Measurements from ENCODE around the gene TSC22D1. TPM values are rescaled to one million over a fixed set of nuclear protein-coding genes. Genes with fewer than 3 reads are reported as not detected.

The TSC22D1 gene
- total and polyA plus RNA-seq, 2 of the 4 experiments (the other 2 are of a cell fraction): 30.8 to 42.2 TPM

GRCh38 chr13:44618326-44618725 is 42.2 kb upstream of the TSC22D1 start:
- Histone ChIP-seq H3K4me3 (ENCODE audit: insufficient read depth, low read depth, low read length) (no peak overlapping the region), H2BK120ac (ENCODE audit: low read depth, low read length) (no peak overlapping the region), H3K9ac (ENCODE audit: low read depth, low read length) (no peak overlapping the region), H2AK9ac (replicated peaks; ENCODE audit: low read depth, low read length, poor library complexity) (no peak overlapping the region), H2BK5ac (ENCODE audit: low read depth, low read length, poor library complexity, severe bottlenecking) (no peak overlapping the region), H4K91ac (ENCODE audit: insufficient read depth, low read depth, low read length) (no peak overlapping the region), H3K4ac (ENCODE audit: low read depth, low read length) (no peak overlapping the region), H4K8ac (ENCODE audit: low read depth in 2 of 2, low read length in 2 of 2) (no peak overlapping the region), H3K27me3 (ENCODE audit: control insufficient read depth, insufficient read depth, low read length) (no peaks in the 10 kb centered on the region), H3K56ac (ENCODE audit: extremely low read depth, insufficient read depth, low read length) (no peak overlapping the region), H3K36me3 (ENCODE audit: control insufficient read depth, insufficient read depth, low read length) (no peaks in the 10 kb centered on the region), H3K14ac (replicated peaks; ENCODE audit: low read depth, low read length) (no peak overlapping the region), H3K4me1 (ENCODE audit: control insufficient read depth, insufficient read depth, low read length) (no peaks in the 10 kb centered on the region; the same call in 1 of the 2 replicates), H2AFZ (replicated peaks; ENCODE audit: low read length, poor library complexity) (no peak overlapping the region), H2BK15ac (ENCODE audit: low read depth, low read length) (no peak overlapping the region), H3K9me3 (ENCODE audit: control insufficient read depth, insufficient read depth, low read length) (no peaks in the 10 kb centered on the region), H3K27ac (ENCODE audit: insufficient read depth, low read length) (no peak overlapping the region), H2BK20ac (ENCODE audit: low read depth, low read length) (no peak overlapping the region), H4K20me1 (ENCODE audit: insufficient read depth, low read length) (no peaks in the 10 kb centered on the region), H3K18ac (ENCODE audit: low read depth, low read length) (no peak overlapping the region), H4K5ac (ENCODE audit: low read depth, low read length) (no peak overlapping the region), H3K23ac (ENCODE audit: low read depth, low read length) (no peak overlapping the region), H3K79me1 (ENCODE audit: low read depth in 1 of 2, low read length in 2 of 2) (no peaks in the 10 kb centered on the region), H3K4me2 (ENCODE audit: low read depth, low read length) (no peak overlapping the region), H2AK5ac (ENCODE audit: low read depth, low read length) (no peak overlapping the region), H3K9me1 (ENCODE audit: insufficient read depth, low read length) (no peaks in the 10 kb centered on the region)
- ChIA-PET POLR2A (ENCODE audit: unreplicated experiment) (no interaction called here), CTCF (interaction anchor here (0.6 kb wide), 1 partner anchor 97 kb away, joined by 3 read pairs; no protein-coding TSS in a partner anchor)
- ATAC-seq (ENCODE audit: low read depth): 0 out of 2 replicates have a peak, but pooled peaks have one; percentile 37
- dilution Hi-C loops (cut with HindIII; ENCODE audit: low sequenced_read_pairs, unreplicated experiment) (no loop called here), in situ Hi-C loops (cut with MboI; ENCODE audit: low sequenced_read_pairs) (no loop called here), intact Hi-C loops (cut with micrococcal nuclease) (no loop called here)
- no TSS peak for BruUV-seq (replicated peaks)
- no CpG with 5 or more reads among the region's 1 CpG for WGBS, 2 experiments (ENCODE audit: extremely low coverage in 2 of 2, insufficient read length in 1 of 2)
- peak; percentile 44 for DNase-seq
- TF ChIP-seq RFX5 (IDR thresholded peaks at IDR 0.05; ENCODE audit: low read depth, low read length) (no peak), MAZ (IDR thresholded peaks at IDR 0.05; ENCODE audit: borderline replicate concordance, low read depth, low read length) (no peak), RAD21 (IDR thresholded peaks at IDR 0.05; ENCODE audit: low read length) (no peak), CHD1 (IDR thresholded peaks at IDR 0.05; ENCODE audit: low read depth, low read length) (no peak), NFE2L2 (IDR thresholded peaks at IDR 0.05; ENCODE audit: low read depth, low read length) (no peak), SMC3 (IDR thresholded peaks at IDR 0.05; ENCODE audit: low read depth, low read length) (no peak), CTCF (conservative IDR thresholded peaks at IDR 0.05; ENCODE audit: low read depth, low read length) (no peak), RCOR1 (IDR thresholded peaks at IDR 0.05; ENCODE audit: insufficient replicate concordance, low read length) (no peak), USF2 (IDR thresholded peaks at IDR 0.05; ENCODE audit: low read depth, low read length) (no peak), FOS (IDR thresholded peaks at IDR 0.05; ENCODE audit: low read depth, low read length) (no peak), POLR2A (IDR thresholded peaks at IDR 0.05; ENCODE audit: low read depth, low read length) (no peak), ELK1 (IDR thresholded peaks at IDR 0.05; ENCODE audit: borderline replicate concordance, low read depth, low read length) (no peak), CEBPB (IDR thresholded peaks at IDR 0.05; ENCODE audit: low read depth, low read length) (no peak), MXI1 (IDR thresholded peaks at IDR 0.05; ENCODE audit: borderline replicate concordance, low read depth, low read length) (no peak), MAFK (IDR thresholded peaks at IDR 0.05; ENCODE audit: low read depth, low read length) (no peak)

Data from IMR-90 (cell line).